ENCODE results near the gene WNT9A.
"Not testable (repeated sequence)": the region's sequence is repeated elsewhere in the genome, so short reads cannot be mapped to it uniquely, and the experiment has no call there.

Gene WNT9A

DNA sequence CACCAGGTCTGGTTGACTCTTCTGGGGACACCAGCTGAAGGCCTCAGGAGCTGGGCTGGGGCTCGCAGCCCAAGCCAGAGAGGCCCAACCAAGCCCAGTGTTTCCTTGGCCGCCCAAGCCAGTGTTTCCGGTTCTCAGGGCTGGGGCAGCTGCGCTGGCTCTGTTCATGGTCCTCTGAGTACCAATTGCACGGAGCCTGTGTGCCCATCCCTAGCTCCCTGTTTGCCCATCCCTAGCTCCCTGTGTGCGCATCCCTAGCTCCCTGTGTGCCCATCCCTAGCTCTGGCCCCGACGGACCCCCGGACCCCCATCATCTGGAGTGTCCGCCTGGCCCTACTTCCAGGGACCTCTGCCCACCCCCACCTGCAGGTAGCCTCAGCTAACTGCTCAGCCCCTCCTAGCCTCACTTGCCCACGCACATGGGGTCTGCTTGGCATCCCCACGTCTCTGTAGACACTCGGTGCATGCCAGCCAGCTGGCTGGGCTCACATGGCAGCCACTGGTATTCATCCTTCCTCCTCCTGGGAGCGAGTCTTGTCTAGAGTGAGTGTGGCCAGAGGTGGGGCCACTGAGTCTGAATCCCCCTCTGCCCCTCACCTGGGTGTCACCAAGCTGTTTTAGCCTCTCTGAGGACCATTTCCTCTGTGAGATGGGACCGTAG lies 64.0 kb downstream of the WNT9A start:
- DNase-seq: no peak

DNA sequence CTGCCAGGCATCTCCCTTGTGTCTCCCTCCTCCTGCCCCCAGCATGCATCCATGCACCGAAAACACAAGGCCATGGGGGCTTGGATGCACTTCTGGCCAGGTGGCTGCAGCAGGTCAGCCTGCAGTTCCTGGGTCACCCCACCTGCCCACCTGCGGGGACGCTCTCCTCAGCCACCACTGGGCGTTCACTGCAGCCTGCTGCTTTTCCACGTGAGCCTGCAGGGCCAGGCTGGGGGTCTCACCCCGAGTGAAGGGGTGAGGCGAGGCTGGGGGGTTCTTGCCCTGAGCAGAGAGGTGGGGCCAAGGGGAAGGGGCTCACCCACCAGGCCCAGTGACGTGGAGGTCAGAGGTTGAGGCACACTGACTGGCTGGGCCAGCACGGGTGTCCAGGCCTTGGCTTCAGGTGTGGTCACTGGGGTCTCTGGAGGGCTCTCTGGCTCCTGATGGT lies 64.6 kb downstream of the WNT9A start:
- no peak for DNase-seq

DNA sequence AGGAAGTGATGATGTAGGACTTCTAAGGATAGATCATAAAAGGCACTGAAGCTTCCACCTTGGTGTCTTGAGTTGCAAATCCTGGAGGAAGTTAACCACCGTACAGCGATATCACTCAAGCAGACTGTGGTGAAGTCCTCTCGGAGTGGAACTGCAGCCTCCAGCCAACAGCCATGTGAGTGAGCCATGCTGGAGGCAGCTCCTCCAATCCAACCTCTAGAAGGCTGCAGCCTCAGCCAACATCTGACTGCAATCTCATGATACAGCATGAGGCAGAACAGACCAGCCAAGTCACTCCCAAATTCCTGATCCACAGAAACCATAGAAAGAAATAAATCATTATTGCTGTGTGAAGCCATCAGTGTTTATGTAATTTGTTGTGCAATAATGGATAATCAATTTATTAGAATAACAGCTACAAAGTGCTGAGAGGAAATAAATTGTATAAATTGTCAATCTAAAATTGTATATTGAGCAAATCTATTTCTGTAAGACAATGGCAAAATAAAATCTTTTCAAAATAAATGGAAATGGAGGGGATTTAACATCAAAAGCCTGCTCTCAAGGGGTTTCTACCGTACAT lies 67.3 kb downstream of the WNT9A start:
- no peak for DNase-seq

DNA sequence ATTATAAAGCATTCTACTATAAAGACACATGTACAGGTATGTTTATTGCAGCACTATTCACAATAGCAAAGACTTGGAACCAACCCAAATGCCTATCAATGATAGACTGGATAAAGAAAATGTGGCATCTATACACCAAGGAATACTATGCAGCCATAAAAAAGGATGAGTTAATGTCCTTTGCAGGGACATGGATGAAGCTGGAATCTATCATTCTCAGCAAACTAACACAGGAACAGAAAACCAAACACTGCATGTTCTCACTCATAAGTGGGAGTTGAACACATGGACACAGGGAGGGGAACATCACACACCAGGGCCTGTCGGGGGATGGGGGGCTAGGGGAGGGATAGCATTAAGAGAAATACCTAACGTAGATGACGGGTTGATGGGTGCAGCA lies 69.9 kb downstream of the WNT9A start:
- not testable (repeated sequence) for DNase-seq

- not testable (repeated sequence) for DNase-seq
These were observed 75.8 kb downstream of the WNT9A start for GRCh38 chr1:227871892-227872291.

- DNase-seq: no peak
These were observed 77.4 kb downstream of the WNT9A start for GRCh38 chr1:227870366-227870765.

GRCh38 chr1:227869851-227870305 lies 77.9 kb downstream of the WNT9A start:
- no peak for DNase-seq

DNA sequence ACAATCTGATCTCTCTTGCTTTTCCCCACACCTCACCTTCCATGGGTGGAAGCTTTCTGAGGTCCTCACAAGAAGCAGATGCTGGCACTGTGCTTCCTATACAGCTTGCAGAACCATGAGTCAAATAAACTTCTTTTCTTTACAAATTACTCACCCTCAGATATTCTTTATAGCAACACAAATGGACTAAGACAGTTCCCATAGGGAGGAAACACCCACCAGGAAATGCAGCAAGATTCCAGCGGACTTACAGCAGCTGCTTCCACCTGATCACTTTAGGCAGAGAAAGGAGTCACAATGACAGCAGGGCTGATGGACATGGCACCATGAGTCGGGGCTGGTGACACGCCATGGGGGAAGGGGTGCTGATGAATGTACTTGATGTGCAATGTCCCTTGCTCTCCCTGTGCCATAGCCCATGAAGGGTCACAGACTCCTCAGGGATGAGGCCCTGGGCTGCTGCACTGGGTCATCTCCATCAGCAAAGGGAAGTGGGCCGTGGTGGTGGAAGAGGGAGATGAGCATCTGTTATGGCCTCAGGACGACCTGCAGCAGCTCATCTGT lies 78.4 kb downstream of the WNT9A start:
- no peak for DNase-seq
